Measurements from ENCODE around the gene MEF2D. TPM values are rescaled to one million over a fixed set of nuclear protein-coding genes. Genes with fewer than 3 reads are reported as not detected.

MEF2D gene
- total RNA-seq, 3 donors from 2014 or later: 56.8 to 103 (median 61.9) TPM

DNA sequence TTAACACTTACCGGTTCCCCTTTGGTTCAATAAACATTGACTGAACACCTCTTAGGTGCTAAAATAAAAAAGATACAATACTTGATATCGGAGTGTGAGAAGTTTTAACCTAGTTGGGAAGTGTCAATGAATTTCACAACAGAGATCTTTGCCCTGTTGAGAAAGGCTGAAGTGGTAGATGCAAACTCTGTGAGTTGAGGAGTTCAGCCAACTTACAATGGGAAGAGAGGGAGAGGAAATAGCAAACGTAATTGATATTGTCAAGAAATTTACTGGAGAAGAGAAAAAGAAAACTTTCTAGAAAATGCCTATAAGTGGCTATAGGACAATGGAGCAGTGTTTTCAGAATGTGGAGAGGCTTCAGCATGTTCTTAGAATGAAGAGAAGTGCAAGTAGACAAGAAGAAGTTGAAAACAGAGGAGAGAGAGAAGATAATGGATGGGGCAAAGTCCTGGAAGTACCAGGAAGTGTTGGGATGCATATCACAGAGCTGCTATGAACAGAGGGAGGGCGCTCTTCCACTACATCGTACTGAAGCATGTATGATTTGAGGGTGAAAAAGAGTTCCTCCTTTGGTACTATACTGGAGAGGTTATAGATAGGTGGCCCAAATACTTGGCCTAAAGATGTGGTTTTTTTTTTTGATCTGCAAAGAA, 48.9 kb downstream of the MEF2D start:
- TF ChIP-seq, protein P1, sequence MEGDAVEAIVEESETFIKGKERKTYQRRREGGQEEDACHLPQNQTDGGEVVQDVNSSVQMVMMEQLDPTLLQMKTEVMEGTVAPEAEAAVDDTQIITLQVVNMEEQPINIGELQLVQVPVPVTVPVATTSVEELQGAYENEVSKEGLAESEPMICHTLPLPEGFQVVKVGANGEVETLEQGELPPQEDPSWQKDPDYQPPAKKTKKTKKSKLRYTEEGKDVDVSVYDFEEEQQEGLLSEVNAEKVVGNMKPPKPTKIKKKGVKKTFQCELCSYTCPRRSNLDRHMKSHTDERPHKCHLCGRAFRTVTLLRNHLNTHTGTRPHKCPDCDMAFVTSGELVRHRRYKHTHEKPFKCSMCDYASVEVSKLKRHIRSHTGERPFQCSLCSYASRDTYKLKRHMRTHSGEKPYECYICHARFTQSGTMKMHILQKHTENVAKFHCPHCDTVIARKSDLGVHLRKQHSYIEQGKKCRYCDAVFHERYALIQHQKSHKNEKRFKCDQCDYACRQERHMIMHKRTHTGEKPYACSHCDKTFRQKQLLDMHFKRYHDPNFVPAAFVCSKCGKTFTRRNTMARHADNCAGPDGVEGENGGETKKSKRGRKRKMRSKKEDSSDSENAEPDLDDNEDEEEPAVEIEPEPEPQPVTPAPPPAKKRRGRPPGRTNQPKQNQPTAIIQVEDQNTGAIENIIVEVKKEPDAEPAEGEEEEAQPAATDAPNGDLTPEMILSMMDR (IDR thresholded peaks at IDR 0.05): no peak
- DNase-seq (peak in 1 of 3 donors; percentile 57), ATAC-seq (peak; percentile 48)
- Histone ChIP-seq H3K4me1 (ENCODE audit: low read depth) (no peaks in the 10 kb centered on the region), H3K9me3 (no peaks in the 10 kb centered on the region), H3K36me3 (ENCODE audit: low read depth) (no peaks in the 10 kb centered on the region), H3K4me3 (no peak overlapping the region)
- intact Hi-C loops (cut with DNase I, micrococcal nuclease): loop anchor here in 1 of 2 donors (10.0 kb wide), 1 partner anchor 153 kb away; the partner anchor contains the start of gene GPATCH4

DNA sequence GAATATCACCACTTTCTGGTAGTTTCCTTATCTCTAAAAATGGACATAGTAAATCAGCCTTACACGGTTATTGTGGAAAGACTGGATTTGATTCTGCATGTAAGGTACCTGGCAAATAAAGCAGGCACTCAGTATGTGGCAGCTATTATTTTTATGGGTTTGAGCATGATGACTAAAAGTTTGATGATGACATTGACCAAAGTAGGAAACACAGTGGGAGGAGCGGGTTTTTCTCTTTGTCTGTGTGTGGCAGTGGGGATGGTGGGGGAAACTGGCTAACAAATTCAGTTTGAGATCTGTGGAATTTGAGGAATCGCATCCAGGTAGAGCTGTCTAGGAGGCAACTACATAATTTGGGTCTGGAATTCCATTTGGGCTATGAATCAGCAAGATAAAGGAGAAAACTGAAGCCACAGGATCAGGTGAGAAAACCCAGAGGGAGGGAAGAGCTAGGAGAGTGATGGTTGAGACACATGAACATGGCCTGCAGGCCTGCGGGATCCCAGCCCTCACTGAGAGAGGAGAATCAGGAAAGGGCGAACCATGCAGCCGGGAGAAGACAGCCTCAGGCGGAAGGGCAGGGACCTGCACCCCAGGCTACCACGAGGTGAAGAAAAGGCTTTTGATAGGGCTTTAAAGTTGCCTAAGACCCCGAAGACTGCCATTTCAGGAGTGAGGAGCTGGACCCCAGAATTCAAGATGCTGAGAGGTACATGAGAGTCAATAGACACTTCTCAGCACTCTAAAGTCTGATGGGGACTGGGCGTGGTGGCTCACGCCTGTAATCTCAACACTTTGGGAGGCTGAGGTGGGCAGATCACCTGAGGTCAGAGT, 52.2 kb downstream of the MEF2D start:
- Histone ChIP-seq H3K4me3 (no peak overlapping the region), H3K36me3 (ENCODE audit: low read depth) (no peaks in the 10 kb centered on the region), H3K9me3 (no peaks in the 10 kb centered on the region), H3K4me1 (ENCODE audit: low read depth) (no peaks in the 10 kb centered on the region)
- intact Hi-C loops (cut with DNase I, micrococcal nuclease): loop anchor here in 1 of 2 donors (5.0 kb wide), 1 partner anchor 61 kb away; no protein-coding TSS in a partner anchor
- no peak for ATAC-seq
- no peak for DNase-seq
- TF ChIP-seq, protein P1 (IDR thresholded peaks at IDR 0.05): no peak

DNA sequence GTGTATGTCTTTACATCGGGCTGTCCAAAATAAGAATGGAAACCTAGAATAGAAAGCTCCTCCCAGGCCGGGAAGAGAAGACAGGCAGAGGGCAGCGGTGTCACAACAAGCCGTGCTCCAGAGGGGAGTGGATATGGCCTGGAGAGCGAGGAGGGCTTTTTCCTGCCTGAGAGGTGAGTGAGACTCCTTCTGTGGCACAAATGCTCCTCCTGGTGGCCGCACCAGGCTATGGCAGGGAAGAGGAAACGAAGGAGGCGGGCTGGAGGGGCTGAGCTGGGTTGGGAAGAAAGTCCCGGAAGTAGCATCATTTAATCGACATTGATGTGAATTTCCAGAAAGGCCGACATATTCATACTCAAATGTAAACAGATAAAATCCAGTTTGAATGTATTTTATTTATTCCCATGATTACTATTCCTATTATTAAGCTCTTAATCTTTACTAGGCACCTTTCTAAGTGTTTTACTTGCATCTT, 54.7 kb downstream of the MEF2D start:
- intact Hi-C loops (cut with DNase I, micrococcal nuclease): loop anchor here (2.0 to 5.0 kb wide), 2 partner anchors 59 to 61 kb away; no protein-coding TSS in a partner anchor
- peak; percentile 76 to 90 (median 86) for DNase-seq
- H3K4me3 ChIP-seq: no peak overlapping the region
- H3K4me1 ChIP-seq (ENCODE audit: low read depth): no peaks in the 10 kb centered on the region
- TF ChIP-seq, protein P1 (IDR thresholded peaks at IDR 0.05): peak; percentile 93
- ATAC-seq: peak; percentile 98
- no peaks in the 10 kb centered on the region for H3K9me3 ChIP-seq
- H3K36me3 ChIP-seq (ENCODE audit: low read depth): no peaks in the 10 kb centered on the region

DNA sequence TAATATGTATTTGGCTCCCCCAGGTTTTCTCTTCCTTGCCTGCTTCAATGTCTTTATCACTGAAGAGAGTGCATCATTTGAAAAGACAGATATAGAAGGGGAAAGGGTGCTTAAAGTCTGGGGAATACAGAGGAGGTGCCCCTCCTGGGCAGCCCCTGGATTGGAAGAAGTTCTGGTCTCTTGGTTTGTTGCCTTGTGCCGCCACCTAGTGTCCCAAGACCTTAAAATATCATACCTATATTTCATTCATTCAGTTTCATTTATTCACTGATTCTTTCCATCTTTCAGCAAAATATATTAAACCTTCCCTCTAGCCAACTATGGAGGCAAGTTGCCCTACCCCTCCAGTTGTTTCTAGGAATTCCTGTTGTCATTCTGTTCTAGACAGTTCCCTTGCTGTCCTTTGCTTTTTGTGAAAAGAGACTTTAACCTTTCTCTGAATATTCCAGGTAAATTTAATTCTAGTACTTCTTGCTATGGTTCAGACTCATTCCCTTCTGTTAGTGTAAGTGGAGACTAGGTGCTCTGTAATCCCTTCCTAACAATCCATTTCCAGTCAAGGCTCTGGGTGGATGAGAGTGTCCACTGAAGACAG, 56.1 kb downstream of the MEF2D start:
- DNase-seq (no peak), ATAC-seq (no peak)
- no peaks in the 10 kb centered on the region for H3K4me1 ChIP-seq (ENCODE audit: low read depth)
- H3K4me3 ChIP-seq: no peak overlapping the region
- no peaks in the 10 kb centered on the region for H3K9me3 ChIP-seq
- TF ChIP-seq, protein P1 (IDR thresholded peaks at IDR 0.05): no peak
- H3K36me3 ChIP-seq (ENCODE audit: low read depth): no peaks in the 10 kb centered on the region
- intact Hi-C loops (cut with DNase I, micrococcal nuclease): loop anchor here (2.0 to 5.0 kb wide), 2 partner anchors 57 to 60 kb away; no protein-coding TSS in a partner anchor

DNA sequence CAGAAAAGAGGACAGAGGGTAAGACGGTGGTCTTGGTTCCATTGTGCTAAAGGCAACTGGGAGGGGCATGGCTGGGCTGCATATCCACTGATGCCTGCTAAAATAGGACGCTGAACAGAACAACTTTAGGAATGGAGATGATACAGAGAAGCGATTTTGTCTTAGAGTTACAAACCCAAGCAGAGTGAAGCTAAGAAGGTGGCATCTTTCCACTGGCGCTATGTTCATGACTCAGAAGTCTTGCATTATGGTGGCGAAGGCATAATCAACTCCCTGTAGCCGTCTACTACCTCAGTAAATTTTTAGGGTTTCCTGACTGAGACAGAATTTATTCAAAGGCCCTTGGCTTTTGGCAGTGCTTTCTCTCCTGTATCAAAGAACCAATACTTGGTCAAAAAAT, 57.3 kb downstream of the MEF2D start:
- H3K4me1 ChIP-seq (ENCODE audit: low read depth): no peaks in the 10 kb centered on the region
- no peak overlapping the region for H3K4me3 ChIP-seq
- H3K9me3 ChIP-seq: no peaks in the 10 kb centered on the region
- TF ChIP-seq, protein P1 (IDR thresholded peaks at IDR 0.05): no peak
- no peaks in the 10 kb centered on the region for H3K36me3 ChIP-seq (ENCODE audit: low read depth)
- ATAC-seq: no peak
- intact Hi-C loops (cut with DNase I, micrococcal nuclease): no loop called here
- DNase-seq: no peak
